ENCODE data around the gene SF3A1. TPM values are rescaled to one million over a fixed set of nuclear protein-coding genes. Genes with fewer than 3 reads are reported as not detected.

SF3A1 gene
- total RNA-seq, 1 donor from 2014 or later = 139 TPM

GRCh38 chr22:30392661-30393321 lies 36.1 kb upstream of the SF3A1 start:
- no peaks in the 10 kb centered on the region for H3K36me3 Mint-ChIP-seq (ENCODE audit: low read depth, unreplicated experiment)
- peaks cover 5% of the 10 kb centered on the region for H3K9me3 Mint-ChIP-seq (ENCODE audit: unreplicated experiment)
- Histone ChIP-seq H3K27ac (ENCODE audit: low read depth, low read length) (no peak overlapping the region), H4K20me1 (ENCODE audit: insufficient read depth, low read length) (peaks cover 6% of the 10 kb centered on the region), H3K4me1 (ENCODE audit: insufficient read depth, low read length) (peaks cover 24% of the 10 kb centered on the region), H3K4me2 (ENCODE audit: low read length) (peak overlapping the region; percentile 8), H3K79me2 (ENCODE audit: insufficient read depth, low read length) (peaks cover 19% of the 10 kb centered on the region), H3K9ac (ENCODE audit: low read length) (no peak overlapping the region), H3K9me3 (ENCODE audit: insufficient read depth, low read depth, low read length) (peaks cover 3% of the 10 kb centered on the region), H3K4me3 (ENCODE audit: insufficient read depth, low read depth, low read length) (no peak overlapping the region), H3K27me3 (ENCODE audit: insufficient read depth, low read length) (no peaks in the 10 kb centered on the region), H2AFZ (ENCODE audit: low read depth, low read length) (no peak overlapping the region), H3K36me3 (ENCODE audit: insufficient read depth, low read length) (no peaks in the 10 kb centered on the region)
- H3K27ac Mint-ChIP-seq (ENCODE audit: unreplicated experiment) = no peak overlapping the region
- peaks cover 13% of the 10 kb centered on the region for H3K4me1 Mint-ChIP-seq (ENCODE audit: low read depth, unreplicated experiment)
- DNase-seq (ENCODE audit: low read depth) (no peak), FAIRE-seq (no peak)
- peaks cover 6% of the 10 kb centered on the region for H3K27me3 Mint-ChIP-seq (ENCODE audit: low read depth, unreplicated experiment)
- no peak overlapping the region for H3K4me3 Mint-ChIP-seq (ENCODE audit: unreplicated experiment)
- no peak for TF ChIP-seq CTCF (IDR thresholded peaks at IDR 0.05; ENCODE audit: insufficient read depth, low read depth, low read length)
- TF ChIP-seq EZH2 (IDR thresholded peaks at IDR 0.05; ENCODE audit: insufficient read depth, low read length) = no peak

- Mint-ChIP-seq H3K27me3 (ENCODE audit: low read depth, unreplicated experiment) (peaks cover 6% of the 10 kb centered on the region), H3K36me3 (ENCODE audit: low read depth, unreplicated experiment) (peaks cover 3% of the 10 kb centered on the region), H3K9me3 (ENCODE audit: unreplicated experiment) (peaks cover 5% of the 10 kb centered on the region), H3K4me1 (ENCODE audit: low read depth, unreplicated experiment) (peaks cover 14% of the 10 kb centered on the region), H3K4me3 (ENCODE audit: unreplicated experiment) (no peak overlapping the region), H3K27ac (ENCODE audit: unreplicated experiment) (peak overlapping the region; percentile 64)
- DNase-seq (ENCODE audit: low read depth) (peak; percentile 52), FAIRE-seq (no peak)
- Histone ChIP-seq H3K4me2 (ENCODE audit: low read length) (no peak overlapping the region), H3K27me3 (ENCODE audit: insufficient read depth, low read length) (no peaks in the 10 kb centered on the region), H2AFZ (ENCODE audit: low read depth, low read length) (no peak overlapping the region), H3K27ac (ENCODE audit: low read depth, low read length) (peak overlapping the region; percentile 10), H4K20me1 (ENCODE audit: insufficient read depth, low read length) (peaks cover 3% of the 10 kb centered on the region), H3K4me3 (ENCODE audit: insufficient read depth, low read depth, low read length) (no peak overlapping the region), H3K4me1 (ENCODE audit: insufficient read depth, low read length) (peaks cover 26% of the 10 kb centered on the region), H3K36me3 (ENCODE audit: insufficient read depth, low read length) (no peaks in the 10 kb centered on the region), H3K79me2 (ENCODE audit: insufficient read depth, low read length) (peaks cover 10% of the 10 kb centered on the region), H3K9ac (ENCODE audit: low read length) (no peak overlapping the region), H3K9me3 (ENCODE audit: insufficient read depth, low read depth, low read length) (peaks cover 3% of the 10 kb centered on the region)
- TF ChIP-seq CTCF (IDR thresholded peaks at IDR 0.05; ENCODE audit: insufficient read depth, low read depth, low read length) (peak; percentile 72), EZH2 (IDR thresholded peaks at IDR 0.05; ENCODE audit: insufficient read depth, low read length) (no peak)
These were observed 34.4 kb upstream of the SF3A1 start for GRCh38 chr22:30390974-30391691.

All from astrocyte (in vitro differentiated cells and primary cell).